CD4-positive, alpha-beta T cell (primary cell): ENCODE measurements around the gene RPUSD4. TPM values are rescaled to one million over a fixed set of nuclear protein-coding genes. Genes with fewer than 3 reads are reported as not detected.

Experiments used
- ATAC-seq: fragments of 200-7000 bp; cut with Tn5 transposase; one replicate; pipeline ENCODE4 v1.10.0; 2022; ENCODE audit warnings: mild to moderate bottlenecking; ENCODE audit not compliant: poor library complexity
- CTCF ChIA-PET: fragments of 350-600 bp; sonication (Branson Sonifier 250); formaldehyde crosslinking; loops from one replicate; lab custom pipeline; 2021; ENCODE audit warnings: antibody characterized with exemption, inconsistent platforms; lab: Charles Lee
- POLR2A ChIA-PET: fragments of 350-600 bp; sonication (Branson Sonifier 250); formaldehyde crosslinking; loops from one replicate; lab custom pipeline; 2021; ENCODE audit warnings: antibody characterized with exemption, inconsistent platforms; lab: Charles Lee
- DNase-seq, 14 experiments: peaks; one replicate each; pipeline ENCODE4 v3.0.0-alpha.2; 2013 to 2020; ENCODE audit warnings: mixed read lengths in 2 of 14
- H3K27ac ChIP-seq, 2 donors: one replicate each; pipeline versions ENCODE4 v1.5.1 to v1.7.0; 2013; ENCODE audit warnings: low read length in 2 of 2, low read depth in 1 of 2, mild to moderate bottlenecking in 1 of 2
- H3K27me3 ChIP-seq, 2 experiments: 1 replicate in 1 of 2; 2 replicates in 1 of 2; pipeline versions ENCODE4 v1.6.1 to v1.7.0; 2013; ENCODE audit warnings: low read length in 2 of 2, control low read depth in 1 of 2, mild to moderate bottlenecking in 1 of 2, moderate library complexity in 1 of 2; ENCODE audit not compliant: insufficient read depth in 2 of 2, control insufficient read depth in 1 of 2
- H3K36me3 ChIP-seq: one replicate; pipeline ENCODE4 v1.6.1; 2013; ENCODE audit warnings: low read length, control low read depth; ENCODE audit not compliant: insufficient read depth
- H3K4me1 ChIP-seq: one replicate; pipeline ENCODE4 v1.6.1; 2013; ENCODE audit warnings: low read length, control low read depth; ENCODE audit not compliant: insufficient read depth
- H3K4me3 ChIP-seq: one replicate; pipeline ENCODE4 v1.5.1; 2013; ENCODE audit warnings: mild to moderate bottlenecking, low read length, moderate library complexity
- H3K9me3 ChIP-seq, 2 experiments: 1 replicate in 1 of 2; 2 replicates in 1 of 2; pipeline versions ENCODE4 v1.6.1 to v1.7.0; 2013; ENCODE audit warnings: low read length in 2 of 2, mild to moderate bottlenecking in 2 of 2, control low read depth in 1 of 2, moderate library complexity in 1 of 2; ENCODE audit not compliant: control insufficient read depth in 1 of 2, insufficient read depth in 1 of 2
- H3K27ac Mint-ChIP-seq: one replicate; pipeline ENCODE4 v1.8.0; 2020; ENCODE audit warnings: mixed read lengths
- H3K27me3 Mint-ChIP-seq: one replicate; pipeline ENCODE4 v1.8.0; 2021; ENCODE audit warnings: mixed read lengths
- H3K36me3 Mint-ChIP-seq: one replicate; pipeline ENCODE4 v1.8.0; 2021; ENCODE audit warnings: low read depth, mixed read lengths
- H3K4me1 Mint-ChIP-seq: one replicate; pipeline ENCODE4 v1.8.0; 2021; ENCODE audit warnings: low read depth, mixed read lengths
- H3K4me3 Mint-ChIP-seq: one replicate; pipeline ENCODE4 v1.8.0; 2020; ENCODE audit warnings: mild to moderate bottlenecking, mixed read lengths
- H3K9me3 Mint-ChIP-seq: one replicate; pipeline ENCODE4 v1.8.0; 2020; ENCODE audit warnings: mixed read lengths
- intact Hi-C, 2 experiments: fragments of 100-400 bp; cut with DNase I in 1 of 2; cut with micrococcal nuclease in 1 of 2; formaldehyde crosslinking; loops; one replicate each; pipeline versions ENCODE4 v1.15.1 to v1.9.0; 2023 to 2025; cut with DNase I, micrococcal nuclease
- total RNA-seq, 174 experiments: library from RNA in 2 of 174; stranded (reverse) in 2 of 174; gene quantifications; one replicate each; pipeline ENCODE4 v1.2.3 and lab custom pipeline; 2021 to 2026
- TF ChIP-seq, protein P1 (sequence below): fragments of 200-600 bp; IDR thresholded peaks from one replicate; pipeline ENCODE4 v1.8.0; 2022; ENCODE audit warnings: antibody characterized with exemption, mild to moderate bottlenecking

RPUSD4 gene
- total RNA-seq, 2 experiments from 2014 or later, result 33.1 to 37.6 TPM

DNA sequence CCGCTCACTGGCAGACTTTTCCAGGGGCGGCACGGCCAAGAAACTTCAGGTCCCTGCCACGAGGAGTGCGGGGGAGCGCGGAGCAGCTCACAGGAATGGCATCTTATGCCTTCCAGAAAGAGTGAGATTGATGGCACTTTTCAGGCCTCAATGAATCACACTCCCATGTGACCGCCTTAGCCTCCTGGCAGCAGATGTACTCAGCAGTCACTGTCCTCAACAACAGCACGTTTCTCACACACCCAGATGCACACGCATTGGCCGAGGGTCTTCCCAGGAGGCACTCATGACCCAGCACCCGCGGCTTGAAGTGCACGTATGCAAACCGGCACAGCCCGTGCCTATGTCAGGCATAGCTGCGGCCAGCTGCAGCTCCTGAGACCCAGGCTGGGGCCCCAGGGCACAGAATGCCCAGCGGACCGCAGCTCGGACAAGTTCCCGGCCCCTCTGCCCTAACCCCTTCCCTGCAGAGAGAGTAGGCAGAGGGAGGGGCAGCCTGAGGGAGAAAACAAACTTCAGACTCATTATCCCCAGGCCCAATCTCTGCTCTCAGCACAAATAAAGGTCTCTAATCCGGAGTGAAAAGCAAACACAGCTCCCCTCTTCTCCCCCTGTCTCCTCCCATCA is 48.3 kb downstream of the RPUSD4 start:
- Mint-ChIP-seq H3K36me3 (no peaks in the 10 kb centered on the region), H3K4me3 (no peak overlapping the region), H3K9me3 (no peaks in the 10 kb centered on the region), H3K27me3 (no peaks in the 10 kb centered on the region), H3K27ac (no peak overlapping the region), H3K4me1 (no peaks in the 10 kb centered on the region)
- ATAC-seq (no peak), DNase-seq (no peak)
- ChIA-PET CTCF (interaction anchor here (0.9 kb wide), 1 partner anchor 20 kb away, joined by 3 read pairs; no protein-coding TSS in a partner anchor), POLR2A (no interaction called here)
- TF ChIP-seq, protein P1, sequence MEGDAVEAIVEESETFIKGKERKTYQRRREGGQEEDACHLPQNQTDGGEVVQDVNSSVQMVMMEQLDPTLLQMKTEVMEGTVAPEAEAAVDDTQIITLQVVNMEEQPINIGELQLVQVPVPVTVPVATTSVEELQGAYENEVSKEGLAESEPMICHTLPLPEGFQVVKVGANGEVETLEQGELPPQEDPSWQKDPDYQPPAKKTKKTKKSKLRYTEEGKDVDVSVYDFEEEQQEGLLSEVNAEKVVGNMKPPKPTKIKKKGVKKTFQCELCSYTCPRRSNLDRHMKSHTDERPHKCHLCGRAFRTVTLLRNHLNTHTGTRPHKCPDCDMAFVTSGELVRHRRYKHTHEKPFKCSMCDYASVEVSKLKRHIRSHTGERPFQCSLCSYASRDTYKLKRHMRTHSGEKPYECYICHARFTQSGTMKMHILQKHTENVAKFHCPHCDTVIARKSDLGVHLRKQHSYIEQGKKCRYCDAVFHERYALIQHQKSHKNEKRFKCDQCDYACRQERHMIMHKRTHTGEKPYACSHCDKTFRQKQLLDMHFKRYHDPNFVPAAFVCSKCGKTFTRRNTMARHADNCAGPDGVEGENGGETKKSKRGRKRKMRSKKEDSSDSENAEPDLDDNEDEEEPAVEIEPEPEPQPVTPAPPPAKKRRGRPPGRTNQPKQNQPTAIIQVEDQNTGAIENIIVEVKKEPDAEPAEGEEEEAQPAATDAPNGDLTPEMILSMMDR, result no peak
- no peaks in the 10 kb centered on the region for H3K27me3 ChIP-seq
- no peaks in the 10 kb centered on the region for H3K4me1 ChIP-seq
- no peaks in the 10 kb centered on the region for H3K9me3 ChIP-seq
- intact Hi-C loops, result no loop called here
- H3K36me3 ChIP-seq, result no peaks in the 10 kb centered on the region
- H3K27ac ChIP-seq, result no peak overlapping the region
- no peak overlapping the region for H3K4me3 ChIP-seq

DNA sequence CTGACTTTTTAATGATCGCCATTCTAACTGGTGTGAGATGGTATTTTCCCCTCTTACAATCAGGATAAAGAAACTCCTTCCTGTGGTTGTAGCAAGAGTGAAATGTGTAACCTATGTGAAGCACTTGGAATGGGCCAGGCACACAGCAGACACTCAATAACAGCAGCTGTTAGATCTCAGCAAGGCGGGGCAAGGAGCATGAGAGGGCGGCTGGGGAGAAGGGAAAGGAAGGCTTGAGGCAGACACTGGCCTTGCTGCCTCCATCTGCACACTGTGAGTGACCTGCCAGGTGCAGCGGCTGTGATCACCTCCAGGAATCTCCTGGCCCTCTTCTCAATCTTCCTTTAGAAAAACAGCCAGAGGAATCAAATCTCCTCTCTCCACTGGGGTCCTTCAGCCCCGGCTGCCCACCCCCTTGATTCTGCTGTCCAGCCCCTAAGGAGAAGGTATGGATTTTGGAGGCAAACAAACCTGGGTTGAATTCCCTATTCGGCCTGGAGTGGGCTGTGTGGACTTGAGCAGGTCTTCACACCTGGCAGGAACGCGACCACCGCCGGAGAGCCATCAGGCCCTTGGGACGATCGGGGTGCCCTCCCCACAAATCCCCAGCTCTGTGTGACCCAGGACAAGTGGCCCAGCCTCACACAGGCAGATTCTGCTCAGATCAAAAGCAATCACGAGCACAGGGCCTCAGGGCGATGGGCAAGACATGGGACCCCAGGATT is 49.0 kb downstream of the RPUSD4 start:
- H3K9me3 ChIP-seq, result no peaks in the 10 kb centered on the region
- TF ChIP-seq, protein P1, result no peak
- H3K36me3 ChIP-seq, result no peaks in the 10 kb centered on the region
- no peaks in the 10 kb centered on the region for H3K27me3 ChIP-seq
- CTCF ChIA-PET, result interaction anchor here (0.9 kb wide), 1 partner anchor 21 kb away, joined by 3 read pairs; no protein-coding TSS in a partner anchor
- no peak overlapping the region for H3K4me3 ChIP-seq
- Mint-ChIP-seq H3K27ac (no peak overlapping the region), H3K27me3 (no peaks in the 10 kb centered on the region), H3K4me1 (no peaks in the 10 kb centered on the region), H3K9me3 (no peaks in the 10 kb centered on the region), H3K36me3 (no peaks in the 10 kb centered on the region), H3K4me3 (no peak overlapping the region)
- intact Hi-C loops, result no loop called here
- DNase-seq (no peak), ATAC-seq (no peak)
- no peaks in the 10 kb centered on the region for H3K4me1 ChIP-seq
- POLR2A ChIA-PET, result no interaction called here
- H3K27ac ChIP-seq, result no peak overlapping the region

DNA sequence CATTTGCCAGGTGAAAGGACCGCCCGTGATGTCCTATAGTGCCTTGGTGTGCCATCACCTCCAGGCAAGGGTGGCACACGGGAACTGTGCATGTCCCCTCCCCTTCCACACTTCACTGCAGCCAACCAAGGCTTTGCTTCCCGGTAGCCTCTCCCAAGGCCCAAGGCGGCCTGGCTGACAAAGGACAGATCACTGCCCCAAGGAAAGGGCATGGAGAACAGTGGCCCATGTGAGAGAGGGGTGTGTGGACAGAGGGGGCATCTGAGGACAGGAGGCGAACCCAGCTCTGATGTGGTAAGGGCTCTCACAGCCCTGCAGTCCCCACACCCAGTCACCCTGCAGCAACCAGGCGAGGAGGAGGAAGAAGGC is 50.4 kb downstream of the RPUSD4 start:
- no peak overlapping the region for H3K4me3 Mint-ChIP-seq
- no peaks in the 10 kb centered on the region for H3K36me3 Mint-ChIP-seq
- no peak overlapping the region for H3K27ac ChIP-seq
- H3K27me3 ChIP-seq, result no peaks in the 10 kb centered on the region
- no peaks in the 10 kb centered on the region for H3K36me3 ChIP-seq
- intact Hi-C loops, result no loop called here
- no peak overlapping the region for H3K4me3 ChIP-seq
- no peaks in the 10 kb centered on the region for H3K9me3 ChIP-seq
- no peaks in the 10 kb centered on the region for H3K9me3 Mint-ChIP-seq
- ATAC-seq (no peak), DNase-seq (no peak)
- H3K4me1 ChIP-seq, result no peaks in the 10 kb centered on the region
- TF ChIP-seq, protein P1, result no peak
- H3K27me3 Mint-ChIP-seq, result no peaks in the 10 kb centered on the region
- H3K27ac Mint-ChIP-seq, result no peak overlapping the region
- no peaks in the 10 kb centered on the region for H3K4me1 Mint-ChIP-seq
- ChIA-PET CTCF (no interaction called here), POLR2A (no interaction called here)
